Measurements from ENCODE around the gene PURB.

DNA sequence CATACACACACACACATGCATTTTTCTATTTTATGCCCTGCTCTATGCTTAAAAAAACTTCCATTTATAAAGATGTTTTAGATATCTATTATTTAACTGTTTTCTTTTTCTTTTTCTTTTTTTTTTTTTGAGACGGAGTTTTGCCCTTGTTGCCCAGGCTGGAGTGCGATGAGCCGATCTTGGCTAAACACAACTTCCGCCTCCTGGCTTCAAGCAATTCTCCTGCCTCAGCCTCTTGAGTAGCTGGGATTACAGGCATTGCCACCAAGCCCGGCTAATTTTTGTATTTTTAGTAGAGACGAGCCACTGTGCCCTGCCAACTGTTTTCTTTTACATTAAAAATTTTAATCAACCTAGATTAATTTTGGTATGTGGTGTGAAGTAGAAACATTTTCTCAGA, 45.6 kb upstream of the PURB start:
- no peak for TF ChIP-seq CTCF (IDR thresholded peaks at IDR 0.05)
- no peak for TF ChIP-seq EP300 (IDR thresholded peaks at IDR 0.05)
- TF ChIP-seq POLR2AphosphoS5 (IDR thresholded peaks at IDR 0.05) = no peak
